ENCODE measurements around the gene KIF24.
"Not testable (repeated sequence)": the region's sequence is repeated elsewhere in the genome, so short reads cannot be mapped to it uniquely, and the experiment has no call there.

DNA sequence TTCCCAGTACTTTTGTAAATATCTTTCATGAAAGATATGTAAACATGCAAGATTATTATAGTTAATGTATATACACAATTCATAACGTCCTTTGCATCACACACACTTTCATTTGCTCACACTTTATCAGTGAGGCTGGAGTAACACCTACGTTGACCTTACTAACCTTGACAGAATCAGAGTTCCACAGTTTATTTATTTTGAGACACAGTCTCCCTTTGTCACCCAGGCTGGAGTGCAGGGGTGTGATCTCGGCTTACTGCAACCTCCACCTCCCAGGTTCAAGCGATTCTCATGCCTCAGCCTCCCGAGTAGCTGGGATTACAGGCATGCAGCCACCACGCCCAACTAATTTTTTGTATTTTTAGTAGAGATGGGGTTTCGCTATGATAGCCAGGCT, 28.0 kb downstream of the KIF24 start:
- not testable (repeated sequence) for TF ChIP-seq CTCF (IDR thresholded peaks at IDR 0.05); ZFX (IDR thresholded peaks at IDR 0.05; ENCODE audit: borderline replicate concordance)

Measured in 22Rv1 (cell line).